ENCODE results near the gene ALG1L2. TPM values are rescaled to one million over a fixed set of nuclear protein-coding genes. Genes with fewer than 3 reads are reported as not detected.
"Not testable (repeated sequence)": the region's sequence is repeated elsewhere in the genome, so short reads cannot be mapped to it uniquely, and the experiment has no call there.

Gene ALG1L2
- total RNA-seq, 1 donor from 2014 or later: 0.82 TPM

DNA sequence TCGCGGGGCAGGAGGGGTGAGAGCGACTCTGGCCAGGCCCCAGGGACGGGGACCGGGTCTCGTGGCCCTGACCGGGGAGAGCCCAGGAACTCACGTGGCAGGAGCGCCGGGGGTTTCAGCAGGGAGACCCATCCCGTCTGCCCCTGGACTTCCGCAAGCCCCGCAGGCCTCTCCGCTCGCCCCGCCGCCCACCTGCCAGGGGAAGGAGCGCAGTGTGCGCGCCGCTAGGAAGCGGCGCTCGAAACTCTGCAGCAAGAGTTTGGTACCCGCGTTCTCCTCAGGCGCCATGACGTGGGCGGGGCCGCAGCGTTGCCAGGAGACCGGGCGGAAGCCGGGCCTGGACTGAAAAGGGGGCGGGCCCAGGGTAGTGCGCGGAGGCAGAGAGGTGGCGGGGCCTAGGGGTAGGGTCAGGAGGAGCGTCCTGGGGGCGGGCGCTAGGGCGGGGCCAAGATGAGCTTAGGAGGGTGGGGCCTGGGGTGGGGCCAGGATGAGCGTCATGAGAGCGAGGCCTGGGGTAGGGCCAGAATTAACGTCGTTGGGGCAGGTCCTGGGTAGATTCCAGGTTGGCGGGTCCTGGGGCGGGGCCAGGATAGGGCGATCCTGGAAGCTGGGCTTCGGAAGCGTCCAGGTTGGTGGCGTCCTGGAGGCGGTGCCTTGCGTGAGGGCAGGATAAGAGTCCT lies 29.7 kb downstream of the ALG1L2 start:
- peak overlapping the region; percentile 91 for H3K27ac Mint-ChIP-seq (ENCODE audit: unreplicated experiment)
- DNase-seq (ENCODE audit: low spot score): peak; percentile 100
- peaks cover 27% of the 10 kb centered on the region for H3K4me1 Mint-ChIP-seq (ENCODE audit: low read depth)
- H3K4me3 Mint-ChIP-seq (ENCODE audit: unreplicated experiment): peak overlapping the region; percentile 87
- TF ChIP-seq, protein P1, sequence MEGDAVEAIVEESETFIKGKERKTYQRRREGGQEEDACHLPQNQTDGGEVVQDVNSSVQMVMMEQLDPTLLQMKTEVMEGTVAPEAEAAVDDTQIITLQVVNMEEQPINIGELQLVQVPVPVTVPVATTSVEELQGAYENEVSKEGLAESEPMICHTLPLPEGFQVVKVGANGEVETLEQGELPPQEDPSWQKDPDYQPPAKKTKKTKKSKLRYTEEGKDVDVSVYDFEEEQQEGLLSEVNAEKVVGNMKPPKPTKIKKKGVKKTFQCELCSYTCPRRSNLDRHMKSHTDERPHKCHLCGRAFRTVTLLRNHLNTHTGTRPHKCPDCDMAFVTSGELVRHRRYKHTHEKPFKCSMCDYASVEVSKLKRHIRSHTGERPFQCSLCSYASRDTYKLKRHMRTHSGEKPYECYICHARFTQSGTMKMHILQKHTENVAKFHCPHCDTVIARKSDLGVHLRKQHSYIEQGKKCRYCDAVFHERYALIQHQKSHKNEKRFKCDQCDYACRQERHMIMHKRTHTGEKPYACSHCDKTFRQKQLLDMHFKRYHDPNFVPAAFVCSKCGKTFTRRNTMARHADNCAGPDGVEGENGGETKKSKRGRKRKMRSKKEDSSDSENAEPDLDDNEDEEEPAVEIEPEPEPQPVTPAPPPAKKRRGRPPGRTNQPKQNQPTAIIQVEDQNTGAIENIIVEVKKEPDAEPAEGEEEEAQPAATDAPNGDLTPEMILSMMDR (IDR thresholded peaks at IDR 0.05): no peak
- no peaks in the 10 kb centered on the region for H3K9me3 Mint-ChIP-seq (ENCODE audit: low read depth)
- H3K36me3 Mint-ChIP-seq (ENCODE audit: low read depth): no peaks in the 10 kb centered on the region
- no peaks in the 10 kb centered on the region for H3K27me3 Mint-ChIP-seq (ENCODE audit: low read depth)

DNA sequence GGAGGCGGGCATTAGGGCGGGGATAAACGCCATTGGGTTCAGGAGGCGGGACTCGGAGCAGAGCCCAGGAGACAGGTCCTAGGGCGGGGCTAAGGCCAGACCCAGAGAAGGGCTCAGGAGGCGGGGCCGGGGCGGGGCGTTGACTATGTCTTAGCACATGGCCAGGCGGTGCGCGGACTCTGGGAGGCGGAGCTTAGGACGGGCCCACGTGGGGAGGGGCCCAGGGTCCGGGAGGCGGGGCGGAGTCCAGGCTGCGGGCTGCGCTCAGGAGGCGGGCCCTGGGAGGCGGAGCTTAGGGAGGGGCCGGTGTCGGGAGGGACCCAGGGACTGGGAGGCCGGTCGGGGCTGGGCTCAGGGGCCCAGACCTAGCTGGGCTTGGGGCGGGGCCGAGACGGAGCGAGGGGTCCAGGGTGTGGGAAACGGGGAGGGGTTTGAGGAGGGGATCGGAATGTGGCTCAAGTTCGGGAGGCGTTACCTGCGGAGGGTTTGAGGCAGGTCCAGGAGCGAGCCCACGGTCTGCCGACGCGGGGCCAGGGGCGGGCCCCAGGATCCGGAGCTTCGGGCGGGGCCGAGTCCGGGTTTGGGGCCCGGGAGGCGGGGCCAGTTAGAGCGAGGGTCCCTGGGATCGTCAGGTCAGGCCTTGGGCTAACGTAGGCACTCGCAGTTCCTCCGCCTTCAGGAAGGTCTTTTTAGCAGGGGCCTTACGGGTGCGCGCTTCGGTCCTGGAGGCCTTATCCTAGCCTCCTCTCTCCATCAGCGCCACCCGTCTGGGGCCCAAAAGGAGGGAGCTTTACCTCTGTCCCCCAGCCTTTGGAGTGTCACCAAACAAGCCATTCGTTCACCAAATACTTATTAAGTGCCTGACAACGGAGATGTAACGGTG lies 30.5 kb downstream of the ALG1L2 start:
- peak overlapping the region; percentile 87 for H3K4me3 Mint-ChIP-seq (ENCODE audit: unreplicated experiment)
- H3K27ac Mint-ChIP-seq (ENCODE audit: unreplicated experiment): peak overlapping the region; percentile 91
- H3K4me1 Mint-ChIP-seq (ENCODE audit: low read depth): peaks cover 27% of the 10 kb centered on the region
- H3K27me3 Mint-ChIP-seq (ENCODE audit: low read depth); H3K36me3 Mint-ChIP-seq (ENCODE audit: low read depth); H3K9me3 Mint-ChIP-seq (ENCODE audit: low read depth): not testable (repeated sequence)
- TF ChIP-seq, protein P1 (IDR thresholded peaks at IDR 0.05): peak; percentile 7
- peak; percentile 99 for DNase-seq (ENCODE audit: low spot score)

DNA sequence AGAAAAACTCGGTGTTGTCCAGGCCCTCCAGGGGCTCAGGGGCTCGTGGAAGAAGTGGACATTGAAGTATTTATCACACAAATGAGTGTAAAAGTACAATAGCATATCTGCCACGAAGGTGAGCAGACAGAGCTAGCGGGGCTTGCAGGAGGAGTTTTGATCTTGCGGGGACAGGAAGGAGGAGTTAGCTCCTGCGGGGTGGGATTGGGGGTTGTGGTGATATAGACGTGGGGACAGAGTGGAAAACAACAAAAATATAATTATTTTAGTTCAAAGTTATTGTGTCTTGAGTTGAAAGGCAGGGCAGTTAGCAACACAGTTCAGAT lies 31.1 kb downstream of the ALG1L2 start:
- H3K27me3 Mint-ChIP-seq (ENCODE audit: low read depth); H3K9me3 Mint-ChIP-seq (ENCODE audit: low read depth); H3K36me3 Mint-ChIP-seq (ENCODE audit: low read depth); DNase-seq (ENCODE audit: low spot score): not testable (repeated sequence)
- Mint-ChIP-seq H3K4me1 (ENCODE audit: low read depth) (peaks cover 27% of the 10 kb centered on the region), H3K4me3 (ENCODE audit: unreplicated experiment) (peak overlapping the region; percentile 87), H3K27ac (ENCODE audit: unreplicated experiment) (peak overlapping the region; percentile 76)

DNA sequence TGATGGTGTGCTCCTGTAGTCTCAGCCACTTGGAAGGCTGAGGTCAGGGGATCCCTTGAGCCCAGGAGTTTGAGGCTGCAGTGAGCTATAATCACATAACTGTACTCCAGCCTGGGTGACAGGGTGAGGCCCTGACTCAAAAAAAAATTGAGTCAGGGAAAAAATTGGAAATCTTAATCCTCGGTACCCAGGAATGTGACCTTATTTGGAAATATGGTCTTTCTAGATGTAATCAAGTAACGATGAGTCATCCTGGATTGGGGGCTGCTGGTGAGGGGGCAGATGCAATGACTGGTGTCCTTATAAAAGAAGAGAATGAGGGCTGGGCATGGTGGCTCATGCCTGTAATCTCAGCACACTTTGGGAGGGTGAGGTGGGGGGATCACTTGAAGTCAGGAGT lies 33.8 kb downstream of the ALG1L2 start:
- not testable (repeated sequence) for H3K27ac Mint-ChIP-seq (ENCODE audit: unreplicated experiment); H3K4me3 Mint-ChIP-seq (ENCODE audit: unreplicated experiment); H3K27me3 Mint-ChIP-seq (ENCODE audit: low read depth); H3K36me3 Mint-ChIP-seq (ENCODE audit: low read depth); DNase-seq (ENCODE audit: low spot score); H3K9me3 Mint-ChIP-seq (ENCODE audit: low read depth)
- H3K4me1 Mint-ChIP-seq (ENCODE audit: low read depth): peaks cover 19% of the 10 kb centered on the region

DNA sequence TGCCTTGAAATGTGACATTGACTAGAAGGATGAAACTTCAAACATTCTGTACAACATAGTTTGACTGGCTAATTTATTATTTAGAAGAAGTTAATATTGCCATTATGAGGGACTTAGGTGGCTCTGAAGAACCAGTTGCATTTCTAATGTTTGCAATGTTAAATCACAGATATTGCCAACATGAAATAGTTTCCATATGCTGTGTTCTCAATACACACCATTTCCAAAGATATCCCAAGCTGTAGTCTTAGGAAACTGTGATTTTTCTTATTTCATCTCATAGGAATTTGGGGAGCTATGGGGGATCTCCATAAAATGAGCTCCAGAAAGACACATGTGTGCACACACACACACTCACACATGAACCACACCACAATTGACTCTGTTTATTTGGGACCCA lies 36.3 kb downstream of the ALG1L2 start:
- no peak overlapping the region for H3K27ac Mint-ChIP-seq (ENCODE audit: unreplicated experiment)
- no peaks in the 10 kb centered on the region for H3K27me3 Mint-ChIP-seq (ENCODE audit: low read depth)
- H3K4me1 Mint-ChIP-seq (ENCODE audit: low read depth): peaks cover 10% of the 10 kb centered on the region
- H3K4me3 Mint-ChIP-seq (ENCODE audit: unreplicated experiment): no peak overlapping the region
- no peaks in the 10 kb centered on the region for H3K36me3 Mint-ChIP-seq (ENCODE audit: low read depth)
- TF ChIP-seq, protein P1 (IDR thresholded peaks at IDR 0.05): no peak
- DNase-seq (ENCODE audit: low spot score): no peak
- no peaks in the 10 kb centered on the region for H3K9me3 Mint-ChIP-seq (ENCODE audit: low read depth)

DNA sequence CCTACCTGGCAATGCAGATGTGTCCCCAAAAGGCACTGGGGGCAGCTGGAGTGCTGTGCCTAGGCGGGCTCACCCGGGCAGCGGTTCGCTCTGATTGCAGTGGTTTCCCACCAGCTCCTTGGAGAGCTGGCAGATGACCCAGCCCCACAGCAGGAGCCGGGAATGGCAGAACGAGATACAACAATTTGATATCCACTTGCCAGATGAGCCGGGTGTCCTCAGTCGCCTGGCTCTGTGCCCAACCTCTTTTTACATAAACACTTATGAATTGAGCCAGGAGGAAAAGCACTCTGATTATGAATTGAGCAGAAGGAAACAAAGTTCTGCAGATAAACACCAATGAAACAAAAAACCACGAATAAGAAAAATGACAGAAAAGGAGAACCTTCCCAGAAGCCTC lies 38.2 kb downstream of the ALG1L2 start:
- DNase-seq (ENCODE audit: low spot score); H3K4me3 Mint-ChIP-seq (ENCODE audit: unreplicated experiment); H3K27ac Mint-ChIP-seq (ENCODE audit: unreplicated experiment); H3K27me3 Mint-ChIP-seq (ENCODE audit: low read depth); H3K36me3 Mint-ChIP-seq (ENCODE audit: low read depth); H3K9me3 Mint-ChIP-seq (ENCODE audit: low read depth): not testable (repeated sequence)
- H3K4me1 Mint-ChIP-seq (ENCODE audit: low read depth): peaks cover 16% of the 10 kb centered on the region

DNA sequence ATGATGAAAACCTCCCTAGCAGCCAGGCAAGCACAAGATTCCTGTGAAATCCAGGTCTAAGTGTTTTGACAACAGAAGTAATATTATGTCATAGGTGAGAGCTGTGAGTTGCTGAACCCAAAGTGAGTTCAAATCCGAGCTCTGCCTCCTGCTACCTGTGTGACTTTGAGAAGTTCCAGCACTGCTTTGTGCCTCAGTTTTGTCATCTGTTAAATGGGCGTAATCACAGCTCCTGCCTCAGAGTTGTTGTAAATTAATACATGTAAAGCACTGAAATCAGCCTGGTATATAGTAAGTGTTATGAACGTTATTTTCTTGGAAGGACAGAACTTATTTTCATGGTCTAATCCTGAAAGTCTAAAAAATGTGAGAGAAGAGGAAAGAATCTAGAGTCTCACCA lies 38.7 kb downstream of the ALG1L2 start:
- DNase-seq (ENCODE audit: low spot score); H3K4me3 Mint-ChIP-seq (ENCODE audit: unreplicated experiment); H3K27me3 Mint-ChIP-seq (ENCODE audit: low read depth); H3K36me3 Mint-ChIP-seq (ENCODE audit: low read depth); H3K9me3 Mint-ChIP-seq (ENCODE audit: low read depth); H3K27ac Mint-ChIP-seq (ENCODE audit: unreplicated experiment): not testable (repeated sequence)
- H3K4me1 Mint-ChIP-seq (ENCODE audit: low read depth): peaks cover 14% of the 10 kb centered on the region

DNA sequence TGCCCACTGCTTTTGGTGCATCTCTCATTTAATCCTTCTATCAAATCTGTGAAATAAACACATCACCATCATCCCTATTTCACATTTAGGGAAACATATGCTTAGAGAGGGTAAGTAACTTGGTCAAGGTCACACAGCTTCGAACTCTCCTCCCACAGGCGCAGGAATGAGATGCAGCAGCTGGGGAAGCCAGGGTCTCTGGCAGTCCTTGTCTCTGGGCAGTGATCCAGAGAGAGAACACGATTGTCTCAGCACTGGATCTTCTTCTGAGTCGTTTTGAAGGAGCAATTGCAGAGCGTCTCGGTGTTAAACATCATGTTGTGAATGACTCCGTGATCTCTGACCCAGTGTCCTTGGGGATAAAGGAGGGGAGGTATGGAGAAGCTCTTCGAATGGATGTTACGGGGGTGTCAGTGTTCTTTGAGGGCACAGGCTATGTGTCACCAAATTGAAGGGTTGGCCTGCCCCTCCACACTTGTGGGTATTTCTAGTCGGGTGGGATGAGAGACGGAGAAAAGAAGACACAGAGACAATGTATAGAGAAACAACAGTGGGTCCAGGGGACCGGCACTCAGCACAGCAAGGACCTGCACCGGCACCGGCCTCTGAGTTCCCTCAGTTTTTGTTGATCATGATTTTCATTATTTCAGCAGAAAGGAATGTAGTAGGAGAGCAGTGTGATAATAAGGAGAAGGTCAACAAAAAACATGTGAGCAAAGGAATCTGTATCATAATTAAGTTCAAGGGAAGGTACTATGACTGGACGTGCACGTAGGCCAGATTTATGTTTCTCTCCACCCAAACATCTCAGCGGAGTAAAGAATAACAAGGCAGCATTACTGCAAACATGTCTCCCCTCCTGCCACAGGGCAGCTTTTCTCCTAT lies 41.5 kb downstream of the ALG1L2 start:
- peak overlapping the region; percentile 1 for H3K27ac Mint-ChIP-seq (ENCODE audit: unreplicated experiment)
- DNase-seq (ENCODE audit: low spot score): not testable (repeated sequence)

DNA sequence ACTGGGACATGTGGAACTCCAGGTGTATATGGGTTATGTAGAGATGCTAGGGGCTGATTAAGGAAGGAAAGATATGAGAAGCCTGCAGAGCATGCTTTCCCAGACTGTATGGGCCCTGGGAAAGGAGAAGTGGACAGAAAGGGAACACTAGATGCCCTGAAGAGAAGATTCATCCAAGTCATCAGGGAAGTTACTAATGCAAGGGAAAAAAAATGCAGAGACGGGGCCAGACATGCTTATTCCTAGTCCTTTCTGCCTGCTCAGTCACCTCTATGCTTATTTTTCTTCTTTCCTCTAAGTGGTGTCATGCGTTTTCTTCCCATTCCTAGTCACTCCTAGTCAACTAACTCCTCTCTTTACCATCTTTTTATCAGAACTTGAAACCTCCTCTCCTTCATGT lies 43.8 kb downstream of the ALG1L2 start:
- peaks cover 11% of the 10 kb centered on the region for H3K4me1 Mint-ChIP-seq (ENCODE audit: low read depth)
- not testable (repeated sequence) for DNase-seq (ENCODE audit: low spot score); H3K36me3 Mint-ChIP-seq (ENCODE audit: low read depth); H3K27me3 Mint-ChIP-seq (ENCODE audit: low read depth); H3K27ac Mint-ChIP-seq (ENCODE audit: unreplicated experiment); H3K9me3 Mint-ChIP-seq (ENCODE audit: low read depth); H3K4me3 Mint-ChIP-seq (ENCODE audit: unreplicated experiment)

More for the DNA sequence above, 41.5 kb downstream of the ALG1L2 start:
- peaks cover 14% of the 10 kb centered on the region for H3K4me1 Mint-ChIP-seq (ENCODE audit: low read depth)
- H3K4me3 Mint-ChIP-seq (ENCODE audit: unreplicated experiment); H3K27me3 Mint-ChIP-seq (ENCODE audit: low read depth); H3K36me3 Mint-ChIP-seq (ENCODE audit: low read depth); H3K9me3 Mint-ChIP-seq (ENCODE audit: low read depth): not testable (repeated sequence)
